Smooth muscle cell (in vitro differentiated cells): ENCODE measurements around the gene TRIM50. TPM values are rescaled to one million over a fixed set of nuclear protein-coding genes. Genes with fewer than 3 reads are reported as not detected.

ENCODE experiments used
- DNase-seq: peaks from one replicate; lab custom pipeline; 2025; ENCODE audit not compliant: unreplicated experiment; lab: John Stamatoyannopoulos, UW
- H2AFZ ChIP-seq: fragments of 200-600 bp; sonication (generic); 2 replicates; pipeline ENCODE4 v1.6.0; 2016; ENCODE audit warnings: antibody characterized with exemption, low read depth, mild to moderate bottlenecking
- H3F3A ChIP-seq: fragments of 200-600 bp; sonication (generic); 2 replicates; pipeline ENCODE4 v1.6.0; 2017; ENCODE audit warnings: antibody characterized with exemption, low read depth
- H3K27ac ChIP-seq: fragments of 200-600 bp; sonication (generic); 2 replicates; pipeline ENCODE4 v1.5.1; 2016; ENCODE audit warnings: low read depth, mild to moderate bottlenecking
- H3K27me3 ChIP-seq: fragments of 200-600 bp; sonication (generic); 2 replicates; pipeline ENCODE4 v1.6.1; 2016; ENCODE audit warnings: low read depth, mild to moderate bottlenecking
- H3K36me3 ChIP-seq: fragments of 200-600 bp; sonication (generic); 2 replicates; pipeline ENCODE4 v1.5.1; 2016; ENCODE audit warnings: low read depth
- H3K4me1 ChIP-seq: fragments of 200-600 bp; sonication (generic); 2 replicates; pipeline ENCODE4 v1.5.1; 2016; ENCODE audit warnings: low read depth
- H3K4me2 ChIP-seq: fragments of 200-600 bp; sonication (generic); 2 replicates; pipeline ENCODE4 v1.6.0; 2016; ENCODE audit warnings: mild to moderate bottlenecking
- H3K4me3 ChIP-seq: fragments of 200-600 bp; sonication (generic); 2 replicates; pipeline ENCODE4 v1.5.1; 2016; ENCODE audit warnings: mild to moderate bottlenecking
- H3K79me2 ChIP-seq: fragments of 200-600 bp; sonication (generic); 2 replicates; pipeline ENCODE4 v1.6.0; 2016; ENCODE audit warnings: low read depth, mild to moderate bottlenecking
- H3K9ac ChIP-seq: fragments of 200-600 bp; sonication (generic); 2 replicates; pipeline ENCODE4 v1.6.0; 2016; ENCODE audit warnings: low read depth
- H3K9me3 ChIP-seq: fragments of 200-600 bp; sonication (generic); replicated peaks from 2 replicates; pipeline ENCODE4 v1.5.1; 2016; ENCODE audit warnings: low read depth
- H4K20me1 ChIP-seq: fragments of 200-600 bp; sonication (generic); 2 replicates; pipeline ENCODE4 v1.6.0; 2016; ENCODE audit warnings: low read depth
- WGBS: methylation state at CpG from one replicate; pipeline ENCODE4 v1.1.7; 2016; ENCODE audit warnings: low lambda C conversion rate; 5-methylcytosine and 5-hydroxymethylcytosine counted together
- polyA plus RNA-seq: library from polyadenylated mRNA; unstranded; fragments of >200 nt; fragmentation: Nextera tagmentation; extraction: Ambion mirVana; gene quantifications from 2 replicates; pipeline ENCODE4 v1.2.1, GENCODE V29; 2016
- total RNA-seq: library from RNA; depleted of rRNA; stranded (reverse); fragments of >200 nt; gene quantifications from 2 replicates; pipeline ENCODE4 v1.2.3, GENCODE V29; 2014
- TF ChIP-seq, protein P1 (sequence below): fragments of 200-600 bp; sonication (generic); IDR thresholded peaks from 2 replicates; pipeline ENCODE4 v1.5.1; 2017; ENCODE audit warnings: borderline replicate concordance, mild to moderate bottlenecking, antibody characterized with exemption; ENCODE audit not compliant: insufficient read depth, poor library complexity, severe bottlenecking

TRIM50 gene
- total and polyA plus RNA-seq, 2 experiments from 2014 or later = not detected

DNA sequence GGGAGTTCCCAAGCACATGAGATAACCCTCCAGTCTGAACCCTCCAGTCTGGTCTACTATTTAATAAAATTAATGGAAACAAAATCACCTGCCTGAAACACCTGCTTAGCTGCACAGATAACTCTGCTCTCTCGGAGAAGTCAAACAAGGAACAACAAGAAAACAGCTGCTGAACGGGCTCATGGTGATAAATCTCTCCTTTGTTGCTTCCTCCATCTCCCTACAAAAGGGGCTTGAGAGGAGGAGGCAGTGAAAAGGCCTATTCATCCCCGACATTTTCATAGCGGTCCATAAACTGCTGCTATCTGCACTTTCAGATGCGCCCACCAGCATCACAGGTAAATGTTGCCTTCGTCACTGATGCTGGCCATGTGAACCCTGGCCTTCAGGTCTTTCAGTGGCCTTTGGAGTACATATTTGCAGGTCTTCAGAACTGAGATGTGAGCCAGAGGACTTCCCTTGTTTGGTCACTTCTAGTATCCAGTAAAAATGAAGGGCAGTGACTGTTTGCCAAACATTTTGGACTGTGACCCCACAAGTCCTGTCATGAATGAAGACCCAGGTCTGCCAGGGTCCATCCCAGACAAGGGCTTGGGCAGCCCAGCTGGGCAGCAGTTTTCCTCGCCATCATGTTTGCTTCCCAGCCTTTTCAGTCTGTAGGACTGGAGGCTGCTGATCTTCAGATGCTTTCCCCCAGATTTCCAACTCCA is 15.9 kb upstream of the TRIM50 start:
- Histone ChIP-seq H3F3A (no peaks in the 10 kb centered on the region), H3K4me3 (no peak overlapping the region), H3K27ac (no peak overlapping the region), H3K36me3 (no peaks in the 10 kb centered on the region), H3K4me2 (no peak overlapping the region), H3K4me1 (peaks cover 13% of the 10 kb centered on the region), H4K20me1 (no peaks in the 10 kb centered on the region), H3K79me2 (no peaks in the 10 kb centered on the region), H3K9me3 (no peaks in the 10 kb centered on the region), H2AFZ (no peak overlapping the region), H3K27me3 (no peaks in the 10 kb centered on the region), H3K9ac (no peak overlapping the region)
- WGBS = 93% methylated on average over 7 of the region's 7 CpGs
- TF ChIP-seq, protein P1, sequence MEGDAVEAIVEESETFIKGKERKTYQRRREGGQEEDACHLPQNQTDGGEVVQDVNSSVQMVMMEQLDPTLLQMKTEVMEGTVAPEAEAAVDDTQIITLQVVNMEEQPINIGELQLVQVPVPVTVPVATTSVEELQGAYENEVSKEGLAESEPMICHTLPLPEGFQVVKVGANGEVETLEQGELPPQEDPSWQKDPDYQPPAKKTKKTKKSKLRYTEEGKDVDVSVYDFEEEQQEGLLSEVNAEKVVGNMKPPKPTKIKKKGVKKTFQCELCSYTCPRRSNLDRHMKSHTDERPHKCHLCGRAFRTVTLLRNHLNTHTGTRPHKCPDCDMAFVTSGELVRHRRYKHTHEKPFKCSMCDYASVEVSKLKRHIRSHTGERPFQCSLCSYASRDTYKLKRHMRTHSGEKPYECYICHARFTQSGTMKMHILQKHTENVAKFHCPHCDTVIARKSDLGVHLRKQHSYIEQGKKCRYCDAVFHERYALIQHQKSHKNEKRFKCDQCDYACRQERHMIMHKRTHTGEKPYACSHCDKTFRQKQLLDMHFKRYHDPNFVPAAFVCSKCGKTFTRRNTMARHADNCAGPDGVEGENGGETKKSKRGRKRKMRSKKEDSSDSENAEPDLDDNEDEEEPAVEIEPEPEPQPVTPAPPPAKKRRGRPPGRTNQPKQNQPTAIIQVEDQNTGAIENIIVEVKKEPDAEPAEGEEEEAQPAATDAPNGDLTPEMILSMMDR = no peak
- no peak for DNase-seq

DNA sequence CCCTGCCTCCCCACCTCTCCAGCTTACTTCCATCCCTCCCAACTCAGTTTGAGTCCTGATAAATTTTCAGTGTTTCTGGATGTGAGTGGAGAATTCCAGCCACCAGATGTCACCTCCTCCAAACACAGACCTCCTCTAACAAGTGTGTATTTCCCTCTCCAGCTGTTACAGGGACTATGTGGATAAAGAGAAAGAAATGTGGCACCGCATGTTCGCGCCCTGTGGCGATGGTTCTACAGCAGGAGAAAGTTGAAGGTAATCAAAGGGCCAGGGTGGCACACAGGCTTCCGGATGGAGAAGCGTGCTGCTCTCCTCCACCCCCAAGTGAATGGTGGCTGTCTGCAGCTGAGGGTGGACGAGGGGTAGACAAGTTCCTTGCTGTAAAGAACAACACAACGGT is 14.8 kb upstream of the TRIM50 start:
- Histone ChIP-seq H3K79me2 (no peaks in the 10 kb centered on the region), H3K36me3 (no peaks in the 10 kb centered on the region), H3F3A (no peaks in the 10 kb centered on the region), H3K27ac (no peak overlapping the region), H2AFZ (peak overlapping the region; percentile 52), H3K9me3 (no peaks in the 10 kb centered on the region), H3K4me2 (peak overlapping the region; percentile 67), H3K9ac (no peak overlapping the region), H3K4me3 (no peak overlapping the region), H3K4me1 (peaks cover 13% of the 10 kb centered on the region), H3K27me3 (no peaks in the 10 kb centered on the region), H4K20me1 (no peaks in the 10 kb centered on the region)
- DNase-seq = no peak
- WGBS = 60% methylated on average over 8 of the region's 8 CpGs
- TF ChIP-seq, protein P1 = peak; percentile 56

DNA sequence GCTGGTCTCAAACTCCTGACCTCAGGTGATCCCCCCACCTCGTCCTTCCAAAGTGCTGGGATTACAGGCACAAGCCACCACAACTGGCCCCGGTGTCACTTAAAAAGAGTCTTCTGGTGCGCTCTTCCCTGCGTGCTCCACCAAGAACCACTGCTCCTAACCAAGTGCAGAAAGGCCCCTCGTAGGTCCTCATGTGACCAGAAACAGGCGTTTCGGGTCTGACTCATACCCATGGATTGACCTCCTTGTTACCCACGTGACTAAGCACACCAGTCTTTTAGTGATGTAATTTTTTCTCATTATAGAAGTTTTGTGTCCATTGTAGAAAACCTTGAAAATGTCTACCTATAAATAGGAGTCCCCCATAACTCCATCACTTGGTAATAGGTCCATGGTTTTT is 14.0 kb upstream of the TRIM50 start:
- no peaks in the 10 kb centered on the region for H3K27me3 ChIP-seq
- no peaks in the 10 kb centered on the region for H3K36me3 ChIP-seq
- no peaks in the 10 kb centered on the region for H3F3A ChIP-seq
- TF ChIP-seq, protein P1 = no peak
- no peaks in the 10 kb centered on the region for H4K20me1 ChIP-seq
- peak overlapping the region; percentile 16 for H3K9ac ChIP-seq
- H3K27ac ChIP-seq = peak overlapping the region; percentile 25
- DNase-seq = no peak
- H3K79me2 ChIP-seq = no peaks in the 10 kb centered on the region
- H2AFZ ChIP-seq = peak overlapping the region; percentile 52
- H3K4me3 ChIP-seq = no peak overlapping the region
- peak overlapping the region; percentile 67 for H3K4me2 ChIP-seq
- H3K9me3 ChIP-seq = no peaks in the 10 kb centered on the region
- peaks cover 13% of the 10 kb centered on the region for H3K4me1 ChIP-seq
- 49% methylated on average over 8 of the region's 8 CpGs for WGBS

DNA sequence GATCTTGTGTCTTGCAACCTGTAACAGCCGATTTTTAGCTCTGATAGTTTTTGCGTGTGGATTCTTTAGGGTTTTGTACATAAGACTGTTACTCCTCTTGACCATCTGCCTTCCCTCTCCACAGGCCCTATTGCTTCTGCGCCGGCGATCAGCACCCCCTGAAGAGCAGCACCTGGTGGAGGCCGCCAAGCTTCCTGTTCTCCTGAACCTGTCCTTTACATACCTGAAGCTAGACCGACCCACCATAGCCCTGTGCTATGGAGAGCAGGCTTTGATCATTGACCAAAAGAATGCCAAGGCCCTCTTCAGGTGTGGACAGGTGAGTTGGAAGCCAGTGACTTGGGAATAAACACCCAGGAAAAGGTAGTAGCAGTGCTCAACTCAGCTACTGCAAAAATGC is 12.6 kb upstream of the TRIM50 start:
- Histone ChIP-seq H3F3A (no peaks in the 10 kb centered on the region), H3K9ac (no peak overlapping the region), H3K27ac (no peak overlapping the region), H2AFZ (no peak overlapping the region), H3K27me3 (no peaks in the 10 kb centered on the region), H3K4me2 (no peak overlapping the region), H3K4me1 (peaks cover 13% of the 10 kb centered on the region), H3K9me3 (no peaks in the 10 kb centered on the region), H4K20me1 (no peaks in the 10 kb centered on the region), H3K4me3 (no peak overlapping the region), H3K36me3 (no peaks in the 10 kb centered on the region), H3K79me2 (no peaks in the 10 kb centered on the region)
- WGBS = 70% methylated on average over 7 of the region's 7 CpGs
- no peak for DNase-seq
- TF ChIP-seq, protein P1 = no peak
